Activated naive CD8-positive, alpha-beta T cell (primary cell): Measurements from ENCODE around the gene AXIN1.
A peak's percentile ranks its signal among the peaks of the same experiment; 100 is the strongest.
"Not testable (repeated sequence)": the region's sequence is repeated elsewhere in the genome, so short reads cannot be mapped to it uniquely, and the experiment has no call there.

ENCODE experiments used
- H3K27ac Mint-ChIP-seq: one replicate; pipeline ENCODE4 v1.8.0; 2021; ENCODE audit warnings: mixed read lengths
- H3K27me3 Mint-ChIP-seq: one replicate; pipeline ENCODE4 v1.8.0; 2021; ENCODE audit warnings: mixed read lengths
- H3K36me3 Mint-ChIP-seq: one replicate; pipeline ENCODE4 v1.8.0; 2021; ENCODE audit warnings: mixed read lengths
- H3K4me1 Mint-ChIP-seq: one replicate; pipeline ENCODE4 v1.8.0; 2021; ENCODE audit warnings: low read depth, mixed read lengths
- H3K4me3 Mint-ChIP-seq: one replicate; pipeline ENCODE4 v1.8.0; 2021; ENCODE audit warnings: mild to moderate bottlenecking, mixed read lengths
- H3K9me3 Mint-ChIP-seq: one replicate; pipeline ENCODE4 v1.8.0; 2021; ENCODE audit warnings: low read depth, mixed read lengths

AXIN1 gene

DNA sequence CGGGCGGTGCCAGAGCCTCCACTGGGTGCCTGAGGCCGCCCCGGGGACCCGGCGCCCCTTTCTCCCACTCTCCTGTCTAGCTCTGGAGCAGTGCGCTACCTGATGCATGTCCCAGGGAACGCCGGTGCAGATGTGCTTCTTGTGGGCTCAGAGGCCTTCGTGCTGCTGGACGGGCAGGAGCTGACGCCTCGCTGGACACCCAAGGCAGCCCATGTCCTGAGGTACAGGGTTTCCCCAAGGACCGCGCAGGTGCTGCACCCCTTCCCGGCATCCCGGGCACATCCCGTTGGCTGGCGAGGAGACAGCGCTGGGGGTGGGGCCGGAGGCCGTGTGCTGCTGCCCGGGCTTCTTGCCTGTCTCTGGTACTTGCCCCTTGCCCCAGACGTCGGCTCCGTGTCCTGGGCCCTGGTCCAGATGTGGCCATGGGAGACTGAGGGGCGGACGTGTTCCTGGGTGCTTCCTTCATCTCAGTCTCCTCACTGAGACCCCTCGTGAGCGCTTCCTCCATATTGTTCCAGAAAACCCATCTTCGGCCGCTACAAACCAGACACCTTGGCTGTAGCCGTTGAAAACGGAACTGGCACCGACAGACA lies 89.2 kb downstream of the AXIN1 start:
- no peaks in the 10 kb centered on the region for H3K9me3 Mint-ChIP-seq
- no peak overlapping the region for H3K27ac Mint-ChIP-seq
- no peaks in the 10 kb centered on the region for H3K36me3 Mint-ChIP-seq
- no peaks in the 10 kb centered on the region for H3K4me1 Mint-ChIP-seq
- H3K4me3 Mint-ChIP-seq = no peak overlapping the region
- H3K27me3 Mint-ChIP-seq = no peaks in the 10 kb centered on the region

DNA sequence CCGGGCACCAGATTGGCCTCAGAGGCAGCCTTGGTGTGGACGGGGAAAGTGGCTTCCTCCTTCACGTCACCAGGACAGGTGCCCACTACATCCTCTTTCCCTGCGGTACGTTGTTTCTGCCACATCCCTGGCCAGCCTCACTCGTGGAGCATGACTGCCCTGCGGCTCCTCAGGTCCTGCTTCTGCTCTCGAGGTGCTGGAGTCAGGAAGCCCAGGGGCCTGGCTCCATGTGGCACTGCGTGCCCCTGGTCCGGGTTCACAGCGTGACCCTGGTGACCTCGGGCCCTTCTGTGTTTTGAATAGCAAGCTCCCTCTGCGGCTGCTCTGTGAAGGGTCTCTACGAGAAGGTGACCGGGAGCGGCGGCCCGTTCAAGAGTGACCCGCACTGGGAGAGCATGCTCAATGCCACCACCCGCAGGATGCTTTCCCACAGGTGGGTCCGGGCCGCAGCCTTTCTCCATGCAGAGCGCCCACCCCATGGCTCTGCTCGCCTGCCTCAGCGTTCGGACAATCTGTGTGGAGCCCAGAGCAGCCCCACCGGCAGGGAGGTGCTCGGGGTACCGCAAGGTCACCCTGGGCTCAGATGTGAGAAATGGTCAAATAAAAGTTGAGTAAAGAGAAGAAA lies 90.3 kb downstream of the AXIN1 start:
- no peaks in the 10 kb centered on the region for H3K27me3 Mint-ChIP-seq
- H3K27ac Mint-ChIP-seq = no peak overlapping the region
- no peaks in the 10 kb centered on the region for H3K4me1 Mint-ChIP-seq
- no peaks in the 10 kb centered on the region for H3K9me3 Mint-ChIP-seq
- H3K36me3 Mint-ChIP-seq = peaks cover 3% of the 10 kb centered on the region
- no peak overlapping the region for H3K4me3 Mint-ChIP-seq

DNA sequence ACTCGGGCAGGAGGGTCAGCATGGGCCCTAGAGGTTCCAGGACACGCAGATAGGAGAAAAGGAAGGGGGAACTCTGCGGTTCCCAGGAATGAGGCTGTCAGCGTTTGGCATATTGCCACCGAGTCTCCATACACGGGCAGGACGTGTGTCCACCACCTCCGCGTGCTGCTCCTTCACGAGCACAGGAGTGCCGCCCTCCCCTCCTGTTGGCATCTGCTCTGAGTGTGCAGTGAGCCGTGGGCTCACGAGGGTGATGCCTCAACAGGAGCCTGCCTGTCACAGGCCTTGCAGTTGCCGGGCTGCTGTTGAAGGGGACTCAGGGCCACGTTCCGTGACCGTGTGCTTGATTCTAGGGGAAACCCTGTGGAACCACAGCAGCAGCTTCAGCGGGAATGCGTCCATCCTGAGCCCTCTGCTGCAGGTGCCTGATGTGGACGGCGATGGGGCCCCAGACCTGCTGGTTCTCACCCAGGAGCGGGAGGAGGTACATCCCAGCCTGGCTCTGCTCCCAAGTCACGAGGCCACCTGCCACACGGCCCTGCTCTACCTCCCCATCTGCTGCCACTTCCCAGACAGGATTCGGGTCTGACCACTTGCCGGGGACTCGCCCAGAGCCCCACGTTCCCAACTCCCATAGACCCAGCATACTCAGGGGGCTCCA lies 91.4 kb downstream of the AXIN1 start:
- Mint-ChIP-seq H3K4me3 (no peak overlapping the region), H3K27ac (no peak overlapping the region), H3K4me1 (no peaks in the 10 kb centered on the region), H3K36me3 (peaks cover 4% of the 10 kb centered on the region), H3K9me3 (no peaks in the 10 kb centered on the region), H3K27me3 (no peaks in the 10 kb centered on the region)

DNA sequence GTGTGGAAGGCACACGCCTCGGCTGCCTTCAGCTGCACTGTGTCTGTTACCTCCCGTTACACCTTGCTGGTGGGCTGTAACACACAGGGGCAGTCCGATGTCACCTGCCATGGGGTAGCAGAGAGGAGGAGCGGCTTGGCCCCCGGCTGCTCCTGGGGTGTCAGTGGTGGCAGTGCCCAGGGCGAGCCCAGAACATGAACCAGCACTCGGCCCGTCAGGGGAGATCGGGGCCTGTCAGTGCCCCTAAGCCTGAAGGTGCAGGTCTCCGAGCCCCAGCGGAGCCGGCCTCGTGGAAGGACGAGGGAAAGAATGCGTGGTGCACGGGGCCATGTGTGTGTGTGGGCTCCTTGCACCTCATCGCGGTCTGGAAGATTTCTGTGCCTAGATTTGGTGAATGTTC lies 92.2 kb downstream of the AXIN1 start:
- H3K27me3 Mint-ChIP-seq = no peaks in the 10 kb centered on the region
- no peaks in the 10 kb centered on the region for H3K9me3 Mint-ChIP-seq
- peaks cover 6% of the 10 kb centered on the region for H3K36me3 Mint-ChIP-seq
- no peak overlapping the region for H3K4me3 Mint-ChIP-seq
- H3K27ac Mint-ChIP-seq = no peak overlapping the region
- no peaks in the 10 kb centered on the region for H3K4me1 Mint-ChIP-seq

DNA sequence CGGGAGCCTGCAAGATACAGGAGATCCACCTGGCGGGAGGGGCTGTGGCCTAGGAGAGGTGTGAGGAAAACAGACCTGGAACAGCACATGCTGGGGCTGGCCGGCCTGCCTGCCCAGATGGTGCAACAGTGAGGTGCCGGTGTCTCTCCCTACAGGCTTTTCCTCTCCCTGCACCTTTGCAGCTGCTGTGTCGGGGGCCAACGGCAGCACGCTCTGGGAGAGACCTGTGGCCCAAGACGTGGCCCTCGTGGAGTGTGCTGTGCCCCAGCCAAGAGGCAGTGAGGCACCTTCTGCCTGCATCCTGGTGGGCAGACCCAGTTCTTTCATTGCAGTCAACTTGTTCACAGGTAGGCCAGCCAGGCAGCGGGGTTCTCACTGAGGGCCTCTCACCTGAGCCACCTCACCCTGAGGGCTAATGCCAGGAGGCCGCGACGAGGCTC lies 92.7 kb downstream of the AXIN1 start:
- H3K27ac Mint-ChIP-seq = no peak overlapping the region
- no peaks in the 10 kb centered on the region for H3K9me3 Mint-ChIP-seq
- no peaks in the 10 kb centered on the region for H3K27me3 Mint-ChIP-seq
- H3K4me1 Mint-ChIP-seq = no peaks in the 10 kb centered on the region
- H3K4me3 Mint-ChIP-seq = no peak overlapping the region
- peaks cover 8% of the 10 kb centered on the region for H3K36me3 Mint-ChIP-seq

DNA sequence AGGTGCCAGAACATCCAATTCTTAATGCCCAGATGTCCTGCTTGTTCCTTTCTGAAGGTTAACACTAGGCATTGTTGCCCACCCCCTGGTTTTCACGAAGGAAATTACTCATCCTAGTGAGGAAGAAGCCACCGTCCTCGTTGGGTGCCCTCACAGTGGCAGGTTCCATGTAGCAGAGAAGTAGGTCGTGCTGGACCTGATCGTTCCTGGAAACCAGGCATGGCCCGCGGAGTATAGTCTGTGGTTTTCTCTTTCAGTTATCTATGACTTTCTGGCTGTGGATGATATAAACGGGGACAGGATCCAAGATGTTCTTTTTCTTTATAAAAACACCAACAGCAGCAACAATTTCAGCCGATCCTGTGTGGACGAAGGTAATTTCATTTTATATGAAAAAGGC lies 93.3 kb downstream of the AXIN1 start:
- Mint-ChIP-seq H3K9me3 (no peaks in the 10 kb centered on the region), H3K27ac (no peak overlapping the region)

DNA sequence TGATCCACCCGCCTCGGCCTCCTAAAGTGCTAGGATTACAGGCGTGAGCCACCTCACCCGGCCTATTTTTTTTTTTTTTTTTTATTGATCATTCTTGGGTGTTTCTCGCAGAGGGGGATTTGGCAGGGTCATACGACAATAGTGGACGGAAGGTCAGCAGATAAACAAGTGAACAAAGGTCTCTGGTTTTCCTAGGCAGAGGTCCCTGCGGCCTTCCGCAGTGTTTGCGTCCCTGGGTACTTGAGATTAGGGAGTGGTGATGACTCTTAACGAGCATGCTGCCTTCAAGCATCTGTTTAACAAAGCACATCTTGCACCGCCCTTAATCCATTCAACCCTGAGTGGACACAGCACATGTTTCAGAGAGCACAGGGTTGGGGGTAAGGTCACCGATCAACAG lies 94.4 kb downstream of the AXIN1 start:
- not testable (repeated sequence) for H3K27ac Mint-ChIP-seq, H3K27me3 Mint-ChIP-seq, H3K36me3 Mint-ChIP-seq, H3K4me1 Mint-ChIP-seq, H3K4me3 Mint-ChIP-seq, H3K9me3 Mint-ChIP-seq

More for the DNA sequence above, 93.3 kb downstream of the AXIN1 start:
- H3K4me3 Mint-ChIP-seq = no peak overlapping the region
- no peaks in the 10 kb centered on the region for H3K27me3 Mint-ChIP-seq
- H3K4me1 Mint-ChIP-seq = peaks cover under 1% of the 10 kb centered on the region
- H3K36me3 Mint-ChIP-seq = peaks cover 8% of the 10 kb centered on the region

DNA sequence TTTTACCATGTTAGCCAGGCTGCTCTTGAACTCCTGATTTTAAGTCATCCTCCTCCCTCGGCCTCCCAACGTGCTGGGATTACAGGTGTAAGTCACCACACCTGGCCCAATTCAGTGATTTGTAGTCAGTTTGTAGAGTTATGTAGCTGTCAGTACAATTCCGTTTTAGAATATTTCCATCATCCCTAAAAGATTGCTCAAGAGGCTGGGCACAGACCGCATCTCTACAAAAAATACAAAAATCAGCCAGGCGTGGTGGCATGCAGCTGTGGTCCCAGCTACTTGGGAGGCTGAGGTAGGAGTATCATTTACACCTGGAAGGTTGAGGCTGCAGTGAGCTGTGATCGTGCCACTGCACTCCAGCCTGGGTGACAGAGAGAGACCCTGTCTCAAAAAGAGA lies 97.3 kb downstream of the AXIN1 start:
- peaks cover 17% of the 10 kb centered on the region for H3K4me1 Mint-ChIP-seq
- H3K27me3 Mint-ChIP-seq = no peaks in the 10 kb centered on the region

DNA sequence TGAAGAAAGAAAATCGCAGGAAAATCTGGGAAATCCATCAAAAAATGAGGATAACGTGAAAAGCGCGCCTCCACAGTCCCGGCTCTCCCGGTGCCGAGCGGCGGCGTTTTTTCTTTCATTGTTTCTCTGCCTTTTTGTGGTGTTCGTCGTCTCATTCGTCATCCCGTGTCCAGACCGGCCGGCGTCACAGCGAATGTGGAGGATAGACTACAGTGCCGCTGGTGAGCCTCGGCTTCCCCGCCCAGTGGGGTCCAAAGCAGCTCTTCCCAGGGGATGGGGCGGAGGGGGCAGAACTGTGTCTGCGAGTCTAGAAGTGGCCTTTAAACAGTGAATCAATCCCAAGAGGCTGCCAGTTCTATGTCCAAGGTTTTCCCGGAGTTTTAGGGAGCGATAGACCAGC lies 98.1 kb downstream of the AXIN1 start:
- Mint-ChIP-seq H3K4me1 (peaks cover 17% of the 10 kb centered on the region), H3K36me3 (peaks cover 10% of the 10 kb centered on the region), H3K9me3 (no peaks in the 10 kb centered on the region), H3K4me3 (no peak overlapping the region), H3K27ac (no peak overlapping the region), H3K27me3 (no peaks in the 10 kb centered on the region)

More for the DNA sequence above, 97.3 kb downstream of the AXIN1 start:
- no peak overlapping the region for H3K4me3 Mint-ChIP-seq
- H3K27ac Mint-ChIP-seq = no peak overlapping the region
- peaks cover 10% of the 10 kb centered on the region for H3K36me3 Mint-ChIP-seq
- no peaks in the 10 kb centered on the region for H3K9me3 Mint-ChIP-seq

DNA sequence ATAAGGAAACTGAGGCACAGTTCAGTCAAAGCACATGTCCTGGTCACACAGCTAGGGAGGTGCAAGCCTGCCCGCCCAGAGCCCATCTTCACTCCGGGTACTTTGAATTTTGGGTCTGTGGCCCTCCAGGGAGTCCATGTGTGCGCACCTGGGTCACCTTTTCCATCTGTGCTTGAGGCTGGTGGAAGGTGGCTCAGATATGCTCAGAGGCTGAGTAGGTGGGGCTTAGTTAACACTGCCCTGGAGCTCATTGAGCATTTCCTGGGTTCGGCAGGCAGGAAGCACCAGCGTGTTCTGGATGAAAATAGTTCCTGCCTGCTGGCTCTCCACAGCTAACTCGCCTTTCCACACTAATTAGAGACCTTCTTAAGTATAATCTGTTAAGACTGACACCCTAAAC lies 98.7 kb downstream of the AXIN1 start:
- no peaks in the 10 kb centered on the region for H3K27me3 Mint-ChIP-seq
- no peak overlapping the region for H3K27ac Mint-ChIP-seq
- H3K9me3 Mint-ChIP-seq = no peaks in the 10 kb centered on the region
- H3K36me3 Mint-ChIP-seq = peaks cover 10% of the 10 kb centered on the region
- no peak overlapping the region for H3K4me3 Mint-ChIP-seq
- H3K4me1 Mint-ChIP-seq = peaks cover 17% of the 10 kb centered on the region

DNA sequence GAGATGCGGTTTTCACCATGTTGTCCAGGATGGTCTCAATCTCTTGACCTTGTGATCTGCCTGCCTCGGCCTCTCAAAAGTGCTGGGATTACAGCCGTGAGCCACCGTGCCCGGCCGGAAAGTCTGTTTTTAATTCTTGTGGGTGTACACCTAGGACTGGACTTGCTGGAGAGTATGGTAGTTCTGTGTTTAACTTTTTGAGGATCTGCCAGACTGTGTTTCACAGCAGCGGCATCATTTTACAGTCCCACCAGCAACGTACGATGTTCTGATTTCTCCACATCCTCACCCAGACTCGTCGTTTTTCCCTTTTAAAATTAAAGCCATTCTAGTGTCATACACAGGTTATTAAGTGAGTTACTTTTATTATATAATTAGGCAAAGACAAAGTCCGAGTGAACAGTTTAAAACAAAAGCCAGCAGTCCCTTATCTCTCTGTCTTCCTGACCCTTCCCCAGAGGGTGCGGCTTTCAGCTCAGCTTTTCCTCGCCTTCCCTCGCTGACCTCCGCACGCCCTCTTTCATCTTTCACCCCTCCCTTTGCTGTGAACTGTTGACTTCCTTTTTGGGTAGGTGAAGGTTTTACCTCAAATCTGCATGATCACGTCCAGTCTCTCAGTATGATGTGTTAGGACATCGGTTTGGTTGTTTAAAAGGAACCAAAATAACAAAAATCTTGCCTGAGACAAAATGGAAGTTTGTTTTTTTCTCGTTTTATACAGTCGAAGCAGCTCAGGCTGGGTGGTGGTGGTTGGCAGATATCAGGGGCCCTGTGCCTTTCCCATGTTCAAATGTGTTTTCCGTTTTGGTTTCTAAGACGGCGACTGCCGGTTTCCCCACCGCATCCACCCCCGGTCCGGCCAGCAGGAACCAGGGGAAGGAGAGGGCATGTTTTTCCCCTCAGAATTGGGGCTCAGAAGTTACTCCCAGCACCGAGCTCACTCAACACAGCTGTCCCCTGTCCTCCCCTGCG lies 99.9 kb downstream of the AXIN1 start:
- Mint-ChIP-seq H3K27ac (peak overlapping the region; percentile 93), H3K27me3 (no peaks in the 10 kb centered on the region), H3K4me1 (peaks cover 17% of the 10 kb centered on the region), H3K36me3 (peaks cover 10% of the 10 kb centered on the region), H3K9me3 (no peaks in the 10 kb centered on the region), H3K4me3 (peak overlapping the region; percentile 84)

DNA sequence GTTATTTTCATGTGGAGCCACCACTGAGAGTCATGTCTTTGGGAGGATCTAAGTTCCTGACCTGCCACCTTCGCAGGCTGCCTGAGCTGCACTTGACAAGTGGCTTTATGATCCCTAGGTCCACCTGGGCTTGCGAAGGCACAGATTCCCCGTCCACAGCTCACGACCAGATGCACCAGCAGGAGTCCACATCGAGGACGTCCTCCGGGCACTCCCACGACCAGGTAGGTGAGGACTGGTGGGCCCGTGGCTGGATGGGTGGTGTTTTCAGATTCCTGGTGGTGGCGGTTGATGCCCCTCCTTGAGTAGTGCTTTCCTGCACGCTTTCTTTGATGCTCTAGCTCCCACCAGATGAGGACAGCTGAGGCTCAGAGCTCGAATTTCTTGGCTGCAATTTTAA lies 103.1 kb downstream of the AXIN1 start:
- H3K27me3 Mint-ChIP-seq = no peaks in the 10 kb centered on the region

DNA sequence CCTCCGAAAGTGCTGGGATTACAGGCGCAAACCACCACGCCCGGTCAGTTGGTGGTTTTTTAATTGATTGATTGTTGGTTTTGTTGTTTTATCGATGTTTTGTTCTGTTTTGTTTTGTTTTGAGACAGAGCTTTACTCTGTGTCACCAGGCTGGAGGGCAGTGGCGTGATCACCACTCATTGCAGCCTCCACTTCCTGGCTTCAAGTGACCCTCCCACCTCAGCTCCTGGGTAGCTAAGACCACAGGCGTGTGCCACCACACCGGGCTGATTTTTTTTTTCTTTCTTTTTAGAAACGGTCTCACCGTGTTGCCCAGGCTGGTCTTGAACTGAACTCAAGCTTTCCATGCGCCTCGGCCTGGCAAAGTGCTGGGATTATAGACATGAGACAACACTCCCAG lies 105.5 kb downstream of the AXIN1 start:
- no peak overlapping the region for H3K4me3 Mint-ChIP-seq
- H3K27me3 Mint-ChIP-seq = no peaks in the 10 kb centered on the region
- H3K4me1 Mint-ChIP-seq = peaks cover 4% of the 10 kb centered on the region
- H3K27ac Mint-ChIP-seq = no peak overlapping the region
- no peaks in the 10 kb centered on the region for H3K36me3 Mint-ChIP-seq
- no peaks in the 10 kb centered on the region for H3K9me3 Mint-ChIP-seq

More for the DNA sequence above, 103.1 kb downstream of the AXIN1 start:
- Mint-ChIP-seq H3K4me3 (no peak overlapping the region), H3K27ac (no peak overlapping the region), H3K9me3 (no peaks in the 10 kb centered on the region), H3K36me3 (peaks cover 3% of the 10 kb centered on the region), H3K4me1 (peaks cover 17% of the 10 kb centered on the region)

DNA sequence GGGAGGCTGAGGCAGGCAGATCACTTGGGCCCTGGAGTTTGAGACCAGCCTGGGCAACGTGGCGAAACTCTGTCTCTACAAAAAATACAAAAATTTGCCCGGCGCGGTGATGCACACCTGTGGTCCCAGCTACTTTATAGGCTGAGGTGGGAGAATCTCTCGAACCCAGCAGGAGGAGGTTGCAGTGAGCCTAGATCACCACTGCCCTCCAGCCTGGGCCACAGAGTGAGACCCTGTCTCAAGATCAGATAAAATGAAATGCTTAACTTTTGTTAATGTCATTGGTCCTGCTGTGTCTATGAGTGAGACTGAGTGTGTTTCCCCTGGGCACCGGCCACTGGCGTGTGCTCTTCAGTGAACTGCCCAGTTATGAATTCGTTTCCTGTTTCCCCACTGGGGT lies 107.4 kb downstream of the AXIN1 start:
- no peaks in the 10 kb centered on the region for H3K27me3 Mint-ChIP-seq
- H3K4me3 Mint-ChIP-seq = no peak overlapping the region
- no peaks in the 10 kb centered on the region for H3K9me3 Mint-ChIP-seq
- H3K4me1 Mint-ChIP-seq = peaks cover 8% of the 10 kb centered on the region
- H3K27ac Mint-ChIP-seq = no peak overlapping the region
- no peaks in the 10 kb centered on the region for H3K36me3 Mint-ChIP-seq

DNA sequence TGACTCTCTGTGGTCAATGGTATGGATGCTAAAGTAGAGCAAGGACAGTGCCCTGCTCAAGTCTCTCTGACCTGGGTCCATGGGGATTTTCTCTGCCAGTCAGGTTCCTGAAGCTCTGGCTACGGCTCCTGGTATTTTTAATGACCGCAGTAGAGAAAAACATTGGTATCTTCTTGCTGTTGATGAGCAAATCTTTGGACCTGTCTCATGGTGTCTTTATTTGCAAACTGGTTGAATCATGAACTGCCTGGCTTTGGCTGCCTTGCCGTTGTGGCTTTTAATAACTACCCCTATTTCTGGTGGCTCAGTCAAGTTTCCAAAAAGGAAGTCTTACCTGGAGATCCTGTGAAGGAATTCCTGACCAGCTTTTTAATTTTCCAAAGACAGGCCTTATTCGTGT lies 109.2 kb downstream of the AXIN1 start:
- no peak overlapping the region for H3K4me3 Mint-ChIP-seq
- H3K27ac Mint-ChIP-seq = no peak overlapping the region
- no peaks in the 10 kb centered on the region for H3K9me3 Mint-ChIP-seq
- H3K4me1 Mint-ChIP-seq = peaks cover 15% of the 10 kb centered on the region
- H3K27me3 Mint-ChIP-seq = no peaks in the 10 kb centered on the region
- peaks cover 3% of the 10 kb centered on the region for H3K36me3 Mint-ChIP-seq
